MM.1S (cell line): ENCODE measurements around the gene CLEC3A.
"Not testable (repeated sequence)": the region's sequence is repeated elsewhere in the genome, so short reads cannot be mapped to it uniquely, and the experiment has no call there.

Experiments used
- DNase-seq: peaks from one replicate; pipeline ENCODE4 v3.0.0-alpha.2; 2015
- H2AFZ ChIP-seq: fragments of 300-600 bp; sonication (generic); 2 replicates; pipeline ENCODE4 v1.6.0; 2016; ENCODE audit warnings: antibody characterized with exemption, low read length
- H3F3A ChIP-seq: fragments of 300-600 bp; sonication (generic); 2 replicates; pipeline ENCODE4 v1.6.1; 2016; ENCODE audit warnings: mild to moderate bottlenecking, antibody characterized with exemption, low read length, moderate library complexity, mixed read lengths; ENCODE audit not compliant: insufficient read depth
- H3K27ac ChIP-seq: fragments of 300-600 bp; sonication (generic); 2 replicates; pipeline ENCODE4 v1.5.1; 2016; ENCODE audit warnings: mild to moderate bottlenecking, low read length
- H3K27me3 ChIP-seq: fragments of 300-600 bp; sonication (generic); replicated peaks from 2 replicates; pipeline ENCODE4 v1.6.0; 2016; ENCODE audit warnings: low read length; ENCODE audit not compliant: insufficient read depth
- H3K36me3 ChIP-seq: fragments of 300-600 bp; sonication (generic); replicated peaks from 2 replicates; pipeline ENCODE4 v1.6.1; 2016; ENCODE audit warnings: mild to moderate bottlenecking, low read length, mixed read lengths; ENCODE audit not compliant: insufficient read depth
- H3K4me1 ChIP-seq: fragments of 300-600 bp; sonication (generic); 2 replicates; pipeline ENCODE4 v1.6.1; 2016; ENCODE audit warnings: low read length, mixed read lengths
- H3K4me2 ChIP-seq: fragments of 300-600 bp; sonication (generic); 2 replicates; pipeline ENCODE4 v1.6.0; 2016; ENCODE audit warnings: low read depth, low read length
- H3K4me3 ChIP-seq: fragments of 300-600 bp; sonication (generic); 2 replicates; pipeline ENCODE4 v1.5.1; 2016; ENCODE audit warnings: low read length, mixed read lengths
- H3K79me2 ChIP-seq: fragments of 300-600 bp; sonication (generic); 2 replicates; pipeline ENCODE4 v1.6.1; 2016; ENCODE audit warnings: mixed run types, low read length, mixed read lengths
- H3K9ac ChIP-seq: fragments of 300-600 bp; sonication (generic); 2 replicates; pipeline ENCODE4 v1.6.1; 2016; ENCODE audit warnings: low read length, mixed read lengths
- H3K9me2 ChIP-seq: fragments of 300-600 bp; sonication (generic); replicated peaks from 2 replicates; pipeline ENCODE4 v1.6.1; 2016; ENCODE audit warnings: mild to moderate bottlenecking, low read length, mixed read lengths; ENCODE audit not compliant: insufficient read depth
- H3K9me3 ChIP-seq: fragments of 300-600 bp; sonication (generic); replicated peaks from 2 replicates; pipeline ENCODE4 v1.6.1; 2016; ENCODE audit warnings: mild to moderate bottlenecking, low read length, mixed read lengths; ENCODE audit not compliant: insufficient read depth
- H4K20me1 ChIP-seq: fragments of 300-600 bp; sonication (generic); 2 replicates; pipeline ENCODE4 v1.6.1; 2016; ENCODE audit warnings: mild to moderate bottlenecking, low read length, moderate library complexity, mixed read lengths; ENCODE audit not compliant: insufficient read depth
- CTCF ChIP-seq: fragments of 300-600 bp; sonication (generic); IDR thresholded peaks from 2 replicates; pipeline ENCODE4 v1.5.1; 2016; ENCODE audit warnings: antibody characterized with exemption, low read length, mixed read lengths
- EZH2 ChIP-seq: fragments of 300-600 bp; sonication (generic); optimal IDR thresholded peaks from 2 replicates; pipeline ENCODE3; 2017; ENCODE audit warnings: low read depth, mild to moderate bottlenecking, antibody characterized with exemption, low read length, mixed read lengths
- EZH2phosphoT487 ChIP-seq: fragments of 300-600 bp; sonication (generic); IDR thresholded peaks from 2 replicates; pipeline ENCODE4 v1.6.1; 2018; ENCODE audit warnings: antibody characterized with exemption, low read length

Gene CLEC3A

GRCh38 chr16:78057803-78058564, 35.6 kb downstream of the CLEC3A start:
- Histone ChIP-seq H4K20me1 (no peaks in the 10 kb centered on the region), H3F3A (no peaks in the 10 kb centered on the region), H3K9me3 (no peaks in the 10 kb centered on the region), H3K79me2 (no peaks in the 10 kb centered on the region), H3K9me2 (no peaks in the 10 kb centered on the region), H3K4me1 (no peaks in the 10 kb centered on the region), H3K36me3 (no peaks in the 10 kb centered on the region), H3K4me2 (no peak overlapping the region), H2AFZ (no peak overlapping the region), H3K9ac (no peak overlapping the region), H3K4me3 (no peak overlapping the region), H3K27ac (no peak overlapping the region), H3K27me3 (no peaks in the 10 kb centered on the region)
- no peak for TF ChIP-seq CTCF
- no peak for DNase-seq

GRCh38 chr16:78059806-78060205, 37.5 kb downstream of the CLEC3A start:
- H3K9me2 ChIP-seq, DNase-seq, H3K4me3 ChIP-seq, H3K9ac ChIP-seq, H3K4me2 ChIP-seq, H2AFZ ChIP-seq, H3K36me3 ChIP-seq, H3K27me3 ChIP-seq, H3K9me3 ChIP-seq, H4K20me1 ChIP-seq, H3K79me2 ChIP-seq, H3K27ac ChIP-seq, H3K4me1 ChIP-seq, H3F3A ChIP-seq: not testable (repeated sequence)

- Histone ChIP-seq H3K9me3 (no peaks in the 10 kb centered on the region), H3K27me3 (no peaks in the 10 kb centered on the region), H3K9ac (no peak overlapping the region), H3K27ac (no peak overlapping the region), H2AFZ (no peak overlapping the region), H3K9me2 (no peaks in the 10 kb centered on the region), H3K4me3 (no peak overlapping the region), H3K4me1 (no peaks in the 10 kb centered on the region), H4K20me1 (no peaks in the 10 kb centered on the region), H3K36me3 (no peaks in the 10 kb centered on the region), H3F3A (no peaks in the 10 kb centered on the region), H3K4me2 (no peak overlapping the region), H3K79me2 (no peaks in the 10 kb centered on the region)
- DNase-seq: no peak
- no peak for TF ChIP-seq EZH2phosphoT487
- TF ChIP-seq EZH2: no peak
- no peak for TF ChIP-seq CTCF
Measured at GRCh38 chr16:78060295-78060694, 37.9 kb downstream of the CLEC3A start.

- Histone ChIP-seq H3K27me3 (no peaks in the 10 kb centered on the region), H3K9me2 (no peaks in the 10 kb centered on the region), H3K4me1 (no peaks in the 10 kb centered on the region), H3F3A (no peaks in the 10 kb centered on the region), H2AFZ (no peak overlapping the region), H3K27ac (no peak overlapping the region), H3K79me2 (no peaks in the 10 kb centered on the region), H3K9ac (no peak overlapping the region), H3K4me2 (no peak overlapping the region), H4K20me1 (no peaks in the 10 kb centered on the region), H3K9me3 (no peaks in the 10 kb centered on the region), H3K4me3 (no peak overlapping the region), H3K36me3 (no peaks in the 10 kb centered on the region)
- no peak for DNase-seq
- no peak for TF ChIP-seq EZH2
- TF ChIP-seq EZH2phosphoT487: no peak
- TF ChIP-seq CTCF: no peak
Measured at GRCh38 chr16:78060809-78061208, 38.5 kb downstream of the CLEC3A start.
